Neural cell (in vitro differentiated cells): ENCODE results near the gene YKT6. TPM values are rescaled to one million over a fixed set of nuclear protein-coding genes. Genes with fewer than 3 reads are reported as not detected.

Experiments used
- H2AFZ ChIP-seq: fragments of 200-600, 300-800 bp; sonication (generic), shearing (Covaris generic); 2 replicates; pipeline ENCODE4 v1.6.0; 2014; ENCODE audit warnings: low read depth, mild to moderate bottlenecking, antibody characterized with exemption, low read length, moderate library complexity
- H3F3A ChIP-seq: fragments of 200-600 bp; shearing (Covaris generic); 2 replicates; pipeline ENCODE4 v1.6.1; 2016; ENCODE audit warnings: mild to moderate bottlenecking, moderate library complexity, mixed read lengths, antibody characterized with exemption, low read length; ENCODE audit not compliant: insufficient read depth, poor library complexity, severe bottlenecking
- H3K27ac ChIP-seq: fragments of 200-600, 300-800 bp; sonication (generic), shearing (Covaris generic); 2 replicates; pipeline ENCODE4 v1.5.1; 2014; ENCODE audit warnings: mild to moderate bottlenecking, low read length, moderate library complexity
- H3K27me3 ChIP-seq: fragments of 300-800, 200-600 bp; sonication (generic), shearing (Covaris generic); 2 replicates; pipeline ENCODE4 v1.6.0; 2014; ENCODE audit warnings: mild to moderate bottlenecking, low read depth, low read length, moderate library complexity; ENCODE audit not compliant: insufficient read depth
- H3K36me3 ChIP-seq: fragments of 300-800, 200-600 bp; sonication (generic), shearing (Covaris generic); 2 replicates; pipeline ENCODE4 v1.5.1; 2014; ENCODE audit warnings: mild to moderate bottlenecking, antibody characterized with exemption, low read length, moderate library complexity; ENCODE audit not compliant: insufficient read depth
- H3K4me2 ChIP-seq: fragments of 300-800, 200-600 bp; sonication (generic), shearing (Covaris generic); 2 replicates; pipeline ENCODE4 v1.6.0; 2014; ENCODE audit warnings: mild to moderate bottlenecking, low read length
- H3K4me3 ChIP-seq: fragments of 300-800, 200-600 bp; sonication (generic), shearing (Covaris generic); 2 replicates; pipeline ENCODE4 v1.5.1; 2014; ENCODE audit warnings: mild to moderate bottlenecking, low read length, moderate library complexity
- H3K79me2 ChIP-seq: fragments of 200-600 bp; shearing (Covaris generic); replicated peaks from 2 replicates; pipeline ENCODE4 v1.6.0; 2014; ENCODE audit warnings: mild to moderate bottlenecking, low read length, moderate library complexity; ENCODE audit not compliant: insufficient read depth
- H3K9ac ChIP-seq: fragments of 300-800, 200-600 bp; sonication (generic), shearing (Covaris generic); 2 replicates; pipeline ENCODE4 v1.6.1; 2016; ENCODE audit warnings: mild to moderate bottlenecking, low read length, mixed read lengths
- H3K9me2 ChIP-seq: fragments of 200-600 bp; shearing (Covaris generic); 2 replicates; pipeline ENCODE4 v1.6.1; 2016; ENCODE audit warnings: mild to moderate bottlenecking, low read length, mixed read lengths; ENCODE audit not compliant: insufficient read depth
- H3K9me3 ChIP-seq: fragments of 200-600, 300-800 bp; sonication (generic), shearing (Covaris generic); 2 replicates; pipeline ENCODE4 v1.6.1; 2016; ENCODE audit warnings: mild to moderate bottlenecking, mixed run types, low read length, moderate library complexity, mixed read lengths
- H4K20me1 ChIP-seq: fragments of 200-600 bp; shearing (Covaris generic); 2 replicates; pipeline ENCODE4 v1.6.1; 2016; ENCODE audit warnings: mild to moderate bottlenecking, mixed run types; ENCODE audit not compliant: insufficient read depth
- EP300 ChIP-seq: fragments of 450-650 bp; conservative IDR thresholded peaks from 2 replicates; pipeline ENCODE4 v1.6.1; 2014; ENCODE audit warnings: antibody characterized with exemption, mild to moderate bottlenecking, moderate library complexity; ENCODE audit not compliant: poor library complexity, severe bottlenecking
- EZH2 ChIP-seq: fragments of 200-600, 300-800 bp; shearing (Covaris generic), sonication (generic); IDR thresholded peaks from 2 replicates; pipeline ENCODE4 v1.6.1; 2014; ENCODE audit warnings: antibody characterized with exemption, low read length, borderline replicate concordance, mild to moderate bottlenecking; ENCODE audit not compliant: insufficient read depth, poor library complexity, severe bottlenecking
- MXI1 ChIP-seq: fragments of 450-650 bp; conservative IDR thresholded peaks from 2 replicates; pipeline ENCODE4 v1.6.1; 2014; ENCODE audit warnings: antibody characterized with exemption, mild to moderate bottlenecking; ENCODE audit not compliant: poor library complexity, severe bottlenecking
- POLR2AphosphoS5 ChIP-seq: IDR thresholded peaks from 2 replicates; pipeline ENCODE4 v1.6.1; 2012
- RAD21 ChIP-seq: fragments of 450-650 bp; conservative IDR thresholded peaks from 2 replicates; pipeline ENCODE4 v1.6.1; 2014; ENCODE audit warnings: antibody characterized with exemption, mild to moderate bottlenecking, moderate library complexity
- SMC3 ChIP-seq: fragments of 450-650 bp; conservative IDR thresholded peaks from 2 replicates; pipeline ENCODE4 v1.6.1; 2014; ENCODE audit warnings: antibody characterized with exemption, mild to moderate bottlenecking, moderate library complexity; ENCODE audit not compliant: poor library complexity
- TAF1 ChIP-seq: IDR thresholded peaks from 2 replicates; pipeline ENCODE4 v1.6.1; 2012; ENCODE audit warnings: low read depth
- polyA plus RNA-seq: library from polyadenylated mRNA; depleted of rRNA; stranded (reverse); fragments of >200 nt; gene quantifications from 2 replicates; pipeline ENCODE4 v1.2.3, GENCODE V29; 2014
- TF ChIP-seq, protein P1 (sequence below): fragments of 450-650 bp; IDR thresholded peaks from 2 replicates; pipeline ENCODE4 v1.5.1; 2014; ENCODE audit warnings: antibody characterized with exemption, mild to moderate bottlenecking, moderate library complexity; ENCODE audit not compliant: poor library complexity, severe bottlenecking
- TF ChIP-seq, protein P2 (sequence below): IDR thresholded peaks from 2 replicates; pipeline ENCODE4 v1.6.1; 2012; ENCODE audit warnings: borderline replicate concordance

Gene YKT6
- polyA plus RNA-seq, 1 donor from 2014 or later, result 93.4 TPM

DNA sequence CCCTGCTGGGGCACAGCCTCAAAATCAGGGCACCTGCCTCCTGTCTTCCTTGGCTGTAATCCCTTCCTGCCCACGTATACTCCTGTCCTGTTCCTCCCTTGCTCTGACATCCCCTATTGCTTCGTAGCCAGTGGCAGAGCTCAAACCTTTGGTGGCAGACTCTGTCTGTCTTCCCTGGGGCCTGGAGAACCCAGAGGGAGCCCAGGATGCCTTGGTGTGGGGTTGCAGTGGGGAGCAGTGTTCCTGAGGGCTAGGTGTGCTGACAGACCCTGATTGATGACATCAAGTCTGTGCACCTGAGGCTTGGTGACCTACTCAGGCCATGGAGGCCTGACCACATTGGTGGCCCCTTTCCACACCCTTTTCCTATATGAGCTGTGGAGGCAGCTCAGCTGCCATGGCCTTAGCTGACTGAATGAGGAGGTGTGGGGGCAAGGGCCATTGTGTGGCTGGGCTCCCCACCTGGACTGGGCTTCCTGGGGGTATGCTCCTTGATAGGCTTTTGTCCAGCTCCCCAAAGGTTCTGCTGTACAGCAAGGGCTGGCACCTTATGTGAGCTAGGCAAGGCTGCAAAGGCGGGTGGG lies 6.1 kb upstream of the YKT6 start:
- Histone ChIP-seq H3K9me2 (no peaks in the 10 kb centered on the region), H4K20me1 (no peaks in the 10 kb centered on the region), H3K4me3 (no peak overlapping the region), H3K36me3 (no peaks in the 10 kb centered on the region), H3F3A (no peaks in the 10 kb centered on the region), H3K9me3 (no peaks in the 10 kb centered on the region), H3K79me2 (no peaks in the 10 kb centered on the region), H3K9ac (no peak overlapping the region), H3K27me3 (no peaks in the 10 kb centered on the region), H3K4me2 (no peak overlapping the region), H2AFZ (no peak overlapping the region), H3K27ac (no peak overlapping the region)
- TF ChIP-seq MXI1 (no peak), EZH2 (no peak), TAF1 (no peak), EP300 (no peak), SMC3 (no peak), RAD21 (no peak), POLR2AphosphoS5 (no peak)
- TF ChIP-seq, protein P1, sequence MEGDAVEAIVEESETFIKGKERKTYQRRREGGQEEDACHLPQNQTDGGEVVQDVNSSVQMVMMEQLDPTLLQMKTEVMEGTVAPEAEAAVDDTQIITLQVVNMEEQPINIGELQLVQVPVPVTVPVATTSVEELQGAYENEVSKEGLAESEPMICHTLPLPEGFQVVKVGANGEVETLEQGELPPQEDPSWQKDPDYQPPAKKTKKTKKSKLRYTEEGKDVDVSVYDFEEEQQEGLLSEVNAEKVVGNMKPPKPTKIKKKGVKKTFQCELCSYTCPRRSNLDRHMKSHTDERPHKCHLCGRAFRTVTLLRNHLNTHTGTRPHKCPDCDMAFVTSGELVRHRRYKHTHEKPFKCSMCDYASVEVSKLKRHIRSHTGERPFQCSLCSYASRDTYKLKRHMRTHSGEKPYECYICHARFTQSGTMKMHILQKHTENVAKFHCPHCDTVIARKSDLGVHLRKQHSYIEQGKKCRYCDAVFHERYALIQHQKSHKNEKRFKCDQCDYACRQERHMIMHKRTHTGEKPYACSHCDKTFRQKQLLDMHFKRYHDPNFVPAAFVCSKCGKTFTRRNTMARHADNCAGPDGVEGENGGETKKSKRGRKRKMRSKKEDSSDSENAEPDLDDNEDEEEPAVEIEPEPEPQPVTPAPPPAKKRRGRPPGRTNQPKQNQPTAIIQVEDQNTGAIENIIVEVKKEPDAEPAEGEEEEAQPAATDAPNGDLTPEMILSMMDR, result no peak
- TF ChIP-seq, protein P2, sequence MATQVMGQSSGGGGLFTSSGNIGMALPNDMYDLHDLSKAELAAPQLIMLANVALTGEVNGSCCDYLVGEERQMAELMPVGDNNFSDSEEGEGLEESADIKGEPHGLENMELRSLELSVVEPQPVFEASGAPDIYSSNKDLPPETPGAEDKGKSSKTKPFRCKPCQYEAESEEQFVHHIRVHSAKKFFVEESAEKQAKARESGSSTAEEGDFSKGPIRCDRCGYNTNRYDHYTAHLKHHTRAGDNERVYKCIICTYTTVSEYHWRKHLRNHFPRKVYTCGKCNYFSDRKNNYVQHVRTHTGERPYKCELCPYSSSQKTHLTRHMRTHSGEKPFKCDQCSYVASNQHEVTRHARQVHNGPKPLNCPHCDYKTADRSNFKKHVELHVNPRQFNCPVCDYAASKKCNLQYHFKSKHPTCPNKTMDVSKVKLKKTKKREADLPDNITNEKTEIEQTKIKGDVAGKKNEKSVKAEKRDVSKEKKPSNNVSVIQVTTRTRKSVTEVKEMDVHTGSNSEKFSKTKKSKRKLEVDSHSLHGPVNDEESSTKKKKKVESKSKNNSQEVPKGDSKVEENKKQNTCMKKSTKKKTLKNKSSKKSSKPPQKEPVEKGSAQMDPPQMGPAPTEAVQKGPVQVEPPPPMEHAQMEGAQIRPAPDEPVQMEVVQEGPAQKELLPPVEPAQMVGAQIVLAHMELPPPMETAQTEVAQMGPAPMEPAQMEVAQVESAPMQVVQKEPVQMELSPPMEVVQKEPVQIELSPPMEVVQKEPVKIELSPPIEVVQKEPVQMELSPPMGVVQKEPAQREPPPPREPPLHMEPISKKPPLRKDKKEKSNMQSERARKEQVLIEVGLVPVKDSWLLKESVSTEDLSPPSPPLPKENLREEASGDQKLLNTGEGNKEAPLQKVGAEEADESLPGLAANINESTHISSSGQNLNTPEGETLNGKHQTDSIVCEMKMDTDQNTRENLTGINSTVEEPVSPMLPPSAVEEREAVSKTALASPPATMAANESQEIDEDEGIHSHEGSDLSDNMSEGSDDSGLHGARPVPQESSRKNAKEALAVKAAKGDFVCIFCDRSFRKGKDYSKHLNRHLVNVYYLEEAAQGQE, result no peak

DNA sequence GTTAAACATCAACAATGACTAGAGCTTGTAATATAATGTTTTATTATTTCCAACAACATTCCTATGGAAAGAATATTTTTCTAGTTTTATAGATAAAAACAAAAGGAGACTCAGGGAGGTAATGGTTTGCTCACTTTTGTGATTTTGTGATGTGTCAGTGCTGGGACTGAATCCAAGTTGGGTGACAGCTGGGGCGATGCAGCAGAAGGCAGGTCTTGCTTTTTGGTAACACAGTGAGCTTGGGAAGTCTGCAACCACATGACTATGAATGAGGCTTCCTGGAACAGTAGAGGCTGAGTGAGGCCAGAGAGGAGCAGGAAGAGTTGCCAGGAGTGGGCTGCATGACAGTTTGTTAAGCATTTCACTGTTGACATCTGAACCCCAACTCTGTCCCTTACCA lies 4.9 kb upstream of the YKT6 start:
- Histone ChIP-seq H3K79me2 (no peaks in the 10 kb centered on the region), H3K4me3 (no peak overlapping the region), H4K20me1 (no peaks in the 10 kb centered on the region), H3K9me3 (no peaks in the 10 kb centered on the region), H3K9ac (no peak overlapping the region), H3K4me2 (no peak overlapping the region), H3K27ac (no peak overlapping the region), H3K27me3 (no peaks in the 10 kb centered on the region), H3K9me2 (no peaks in the 10 kb centered on the region), H3F3A (no peaks in the 10 kb centered on the region), H3K36me3 (no peaks in the 10 kb centered on the region), H2AFZ (no peak overlapping the region)
- TF ChIP-seq MXI1, result no peak

DNA sequence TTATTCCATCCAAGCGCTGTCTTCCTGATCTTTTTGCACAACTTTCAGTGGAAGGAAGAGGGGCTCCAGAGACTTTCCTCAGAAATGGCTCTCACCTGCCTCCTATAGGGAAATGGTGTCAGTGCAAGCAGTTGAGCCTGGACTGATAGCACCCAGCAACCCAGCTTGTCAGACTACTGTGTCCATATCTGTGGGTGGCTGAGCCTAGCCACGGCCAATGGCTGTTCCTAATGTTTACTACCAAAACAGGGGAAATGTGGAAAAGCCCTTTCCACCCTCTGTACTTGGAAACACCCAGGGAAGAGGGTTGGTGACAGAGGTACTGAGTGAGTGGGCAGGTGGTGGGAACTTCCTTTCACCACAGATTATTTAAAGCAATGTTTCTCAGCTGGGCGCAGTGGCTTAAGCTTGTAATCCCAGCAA lies 4.3 kb upstream of the YKT6 start:
- Histone ChIP-seq H3K4me2 (no peak overlapping the region), H3K36me3 (no peaks in the 10 kb centered on the region), H3K9ac (no peak overlapping the region), H3K27me3 (no peaks in the 10 kb centered on the region), H4K20me1 (no peaks in the 10 kb centered on the region), H3K79me2 (peaks cover 6% of the 10 kb centered on the region), H3K9me2 (no peaks in the 10 kb centered on the region), H3K27ac (no peak overlapping the region), H3F3A (no peaks in the 10 kb centered on the region), H3K9me3 (no peaks in the 10 kb centered on the region), H2AFZ (no peak overlapping the region), H3K4me3 (no peak overlapping the region)
- TF ChIP-seq MXI1 (no peak), SMC3 (peak; percentile 71), POLR2AphosphoS5 (no peak), EZH2 (no peak), TAF1 (no peak), RAD21 (peak; percentile 75), EP300 (no peak)
- TF ChIP-seq, protein P1, result peak; percentile 70
- TF ChIP-seq, protein P2, result no peak
